HepG2 (cell line): ENCODE results near the gene PKDREJ. TPM values are rescaled to one million over a fixed set of nuclear protein-coding genes. Genes with fewer than 3 reads are reported as not detected.

Source experiments
- DMTF1 ChIP-seq: sonication (generic); formaldehyde crosslinking; IDR thresholded peaks from 2 replicates; pipeline ENCODE4 v1.4.0; 2020; ENCODE audit warnings: mild to moderate bottlenecking, missing genetic modification reagents
- HOMEZ ChIP-seq: IDR thresholded peaks from 2 replicates; pipeline ENCODE4 v1.6.1; 2016; ENCODE audit warnings: low read depth
- SNAPC4 ChIP-seq: sonication (generic); formaldehyde crosslinking; IDR thresholded peaks from 2 replicates; pipeline ENCODE4 v1.4.0; 2020; ENCODE audit warnings: mild to moderate bottlenecking, missing genetic modification reagents
- XRCC5 ChIP-seq: fragments of 200-400 bp; formaldehyde crosslinking; optimal IDR thresholded peaks from 2 replicates; pipeline ENCODE3; 2017; ENCODE audit warnings: mild to moderate bottlenecking, low read length
- ZBTB46 ChIP-seq: sonication (generic); formaldehyde crosslinking; IDR thresholded peaks from 2 replicates; pipeline ENCODE4 v1.4.0; 2020; ENCODE audit warnings: mild to moderate bottlenecking, missing genetic modification reagents, borderline replicate concordance
- ZMYM3 ChIP-seq: sonication (generic); formaldehyde crosslinking; IDR thresholded peaks from 2 replicates; pipeline ENCODE4 v1.5.1; 2020; ENCODE audit warnings: mild to moderate bottlenecking, missing genetic modification reagents
- ZNF264 ChIP-seq: sonication (generic); formaldehyde crosslinking; IDR thresholded peaks from 2 replicates; pipeline ENCODE4 v1.4.0; 2020; ENCODE audit warnings: missing genetic modification reagents
- ZNF367 ChIP-seq: sonication (generic); formaldehyde crosslinking; IDR thresholded peaks from 2 replicates; pipeline ENCODE4 v1.4.0; 2020; ENCODE audit warnings: missing genetic modification reagents, borderline replicate concordance
- ZNF510 ChIP-seq: sonication (generic); formaldehyde crosslinking; IDR thresholded peaks from 2 replicates; pipeline ENCODE4 v1.4.0; 2020; ENCODE audit warnings: low read depth, mild to moderate bottlenecking, missing genetic modification reagents
- ZNF644 ChIP-seq: IDR thresholded peaks from 2 replicates; pipeline ENCODE4 v1.6.1; 2016; ENCODE audit warnings: low read depth
- ZNF878 ChIP-seq: sonication (generic); formaldehyde crosslinking; IDR thresholded peaks from 2 replicates; pipeline ENCODE4 v1.8.1; 2023; ENCODE audit warnings: mild to moderate bottlenecking, missing genetic modification reagents, moderate library complexity
- polyA plus RNA-seq, 8 experiments: library from polyadenylated mRNA; depleted of rRNA in 3 of 8; stranded (reverse) in 7 of 8; unstranded in 1 of 8; fragments of >200 nt; fragmentation: Illumina TruSeq in 4 of 8; extraction: Trizol in 4 of 8; gene quantifications; 2 replicates each; pipeline versions ENCODE4 v1.2.1 to v1.2.3, GENCODE V29; 2011 to 2016; ENCODE audit warnings: low read depth in 4 of 8, missing spikeins in 1 of 8, mixed read lengths in 1 of 8; ENCODE audit not compliant: insufficient read depth in 1 of 8
- total RNA-seq, 5 experiments: library from RNA; depleted of rRNA; stranded (reverse); fragments of >200 nt; fragmentation: Illumina TruSeq; extraction: Trizol; gene quantifications; 2 replicates each; pipeline ENCODE4 v1.2.3, GENCODE V29; 2016; ENCODE audit warnings: low read depth in 1 of 5

The PKDREJ gene
- total and polyA plus RNA-seq, 2 of the 13 experiments (the other 11 are each of a cell fraction or from before 2014, with no cell fraction given), result not detected

GRCh38 chr22:46250035-46250782 is 12.9 kb downstream of the PKDREJ start, which contains the start of gene CDPF1 (continued):
- TF ChIP-seq ZBTB46 (peak; percentile 86; the same call in 1 of the 2 replicates), ZNF510 (peak; percentile 82; the same call in 1 of the 2 replicates), HOMEZ (CRISPR knock-in tag) (no peak), XRCC5 (peak; percentile 55), SNAPC4 (CRISPR knock-in tag) (no peak; the same call in 1 of the 2 replicates), ZNF264 (CRISPR knock-in tag) (peak; percentile 89; the same call in 1 of the 2 replicates), ZNF367 (CRISPR knock-in tag) (peak; percentile 68; the same call in 1 of the 2 replicates), ZNF644 (CRISPR knock-in tag) (no peak), ZNF878 (0 out of 2 replicates have a peak, but pooled peaks have one; percentile 74), DMTF1 (CRISPR knock-in tag) (no peak), ZMYM3 (no peak)
